Calu3 (cell line): Measurements from ENCODE around the gene WDR88. TPM values are rescaled to one million over a fixed set of nuclear protein-coding genes. Genes with fewer than 3 reads are reported as not detected.

Source experiments
- BruUV-seq: library from RNA; stranded (reverse); fragments of 400-500 nt; replicated peaks from 2 replicates; lab custom pipeline; 2021; lab: Mats Ljungman, UMichigan
- CTCF ChIA-PET: fragments of 300-600 bp; sonication (Branson Sonifier 250); formaldehyde crosslinking; loops from one replicate; lab custom pipeline; 2022; ENCODE audit warnings: antibody characterized with exemption; lab: Charles Lee
- DNase-seq: peaks from one replicate; pipeline ENCODE4 v3.0.0; 2022
- H3K27ac Mint-ChIP-seq: one replicate; pipeline ENCODE4 v1.8.0; 2022; ENCODE audit warnings: mixed read lengths; ENCODE audit not compliant: unreplicated experiment
- H3K27me3 Mint-ChIP-seq: one replicate; pipeline ENCODE4 v1.8.0; 2022; ENCODE audit warnings: mixed read lengths; ENCODE audit not compliant: unreplicated experiment
- H3K36me3 Mint-ChIP-seq: one replicate; pipeline ENCODE4 v1.8.0; 2022; ENCODE audit warnings: mild to moderate bottlenecking, moderate library complexity, mixed read lengths; ENCODE audit not compliant: insufficient read depth, unreplicated experiment
- H3K4me1 Mint-ChIP-seq: one replicate; pipeline ENCODE4 v1.8.0; 2022; ENCODE audit warnings: mild to moderate bottlenecking, low read depth, mixed read lengths; ENCODE audit not compliant: unreplicated experiment
- H3K4me3 Mint-ChIP-seq: one replicate; pipeline ENCODE4 v1.8.0; 2022; ENCODE audit warnings: mild to moderate bottlenecking, low read depth, moderate library complexity, mixed read lengths; ENCODE audit not compliant: unreplicated experiment
- H3K9me3 Mint-ChIP-seq: one replicate; pipeline ENCODE4 v1.8.0; 2022; ENCODE audit warnings: low read depth, mixed read lengths; ENCODE audit not compliant: unreplicated experiment
- intact Hi-C: fragments of 100-400 bp; cut with micrococcal nuclease; formaldehyde crosslinking; loops from one replicate; pipeline ENCODE4 v1.10.0; 2022; ENCODE audit not compliant: unreplicated experiment
- total RNA-seq: library from RNA; stranded (reverse); gene quantifications from 2 replicates; pipeline ENCODE4 v1.2.3, GENCODE V29; 2022
- TF ChIP-seq, protein P1 (sequence below): fragments of 200-600 bp; IDR thresholded peaks from one replicate; pipeline ENCODE4 v1.8.0; 2022; ENCODE audit warnings: antibody characterized with exemption; ENCODE audit not compliant: unreplicated experiment

WDR88 gene
- total RNA-seq, 1 experiment from 2014 or later = not detected

- no TSS peak for BruUV-seq
- no peaks in the 10 kb centered on the region for H3K36me3 Mint-ChIP-seq
- peaks cover 14% of the 10 kb centered on the region for H3K27me3 Mint-ChIP-seq
- intact Hi-C loops = no loop called here
- H3K4me1 Mint-ChIP-seq = no peaks in the 10 kb centered on the region
- TF ChIP-seq, protein P1, sequence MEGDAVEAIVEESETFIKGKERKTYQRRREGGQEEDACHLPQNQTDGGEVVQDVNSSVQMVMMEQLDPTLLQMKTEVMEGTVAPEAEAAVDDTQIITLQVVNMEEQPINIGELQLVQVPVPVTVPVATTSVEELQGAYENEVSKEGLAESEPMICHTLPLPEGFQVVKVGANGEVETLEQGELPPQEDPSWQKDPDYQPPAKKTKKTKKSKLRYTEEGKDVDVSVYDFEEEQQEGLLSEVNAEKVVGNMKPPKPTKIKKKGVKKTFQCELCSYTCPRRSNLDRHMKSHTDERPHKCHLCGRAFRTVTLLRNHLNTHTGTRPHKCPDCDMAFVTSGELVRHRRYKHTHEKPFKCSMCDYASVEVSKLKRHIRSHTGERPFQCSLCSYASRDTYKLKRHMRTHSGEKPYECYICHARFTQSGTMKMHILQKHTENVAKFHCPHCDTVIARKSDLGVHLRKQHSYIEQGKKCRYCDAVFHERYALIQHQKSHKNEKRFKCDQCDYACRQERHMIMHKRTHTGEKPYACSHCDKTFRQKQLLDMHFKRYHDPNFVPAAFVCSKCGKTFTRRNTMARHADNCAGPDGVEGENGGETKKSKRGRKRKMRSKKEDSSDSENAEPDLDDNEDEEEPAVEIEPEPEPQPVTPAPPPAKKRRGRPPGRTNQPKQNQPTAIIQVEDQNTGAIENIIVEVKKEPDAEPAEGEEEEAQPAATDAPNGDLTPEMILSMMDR = no peak
- H3K9me3 Mint-ChIP-seq = no peaks in the 10 kb centered on the region
- no peak overlapping the region for H3K27ac Mint-ChIP-seq
- CTCF ChIA-PET = no interaction called here
- H3K4me3 Mint-ChIP-seq = no peak overlapping the region
- no peak for DNase-seq
These were observed 24.4 kb downstream of the WDR88 start for GRCh38 chr19:33156334-33156733.

DNA sequence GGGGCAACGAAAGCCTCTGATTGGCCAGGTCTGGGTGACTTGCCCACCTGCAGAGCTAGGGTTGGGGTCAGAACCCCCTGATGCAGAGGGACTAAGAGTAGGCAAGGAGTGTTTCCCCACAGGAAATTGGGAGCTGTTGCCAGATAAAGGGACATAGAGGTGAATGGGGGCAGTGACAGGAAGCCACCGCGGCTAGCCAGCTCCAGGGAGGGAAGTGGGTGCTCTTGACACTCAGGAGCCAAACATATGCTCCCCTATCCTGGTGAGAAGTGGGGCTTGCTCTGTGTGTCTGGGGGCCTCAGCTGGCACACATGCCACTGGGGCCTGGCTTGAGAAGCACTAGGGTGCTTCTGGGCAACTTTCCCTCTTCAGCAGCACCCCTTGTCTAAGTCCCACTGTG lies 26.0 kb downstream of the WDR88 start:
- H3K9me3 Mint-ChIP-seq = no peaks in the 10 kb centered on the region
- no peak for DNase-seq
- TF ChIP-seq, protein P1 = no peak
- no peak overlapping the region for H3K27ac Mint-ChIP-seq
- H3K4me3 Mint-ChIP-seq = no peak overlapping the region
- no peaks in the 10 kb centered on the region for H3K4me1 Mint-ChIP-seq
- CTCF ChIA-PET = no interaction called here
- intact Hi-C loops = no loop called here
- no TSS peak for BruUV-seq
- no peaks in the 10 kb centered on the region for H3K36me3 Mint-ChIP-seq
- peaks cover 21% of the 10 kb centered on the region for H3K27me3 Mint-ChIP-seq

GRCh38 chr19:33158365-33158764 lies 26.5 kb downstream of the WDR88 start:
- intact Hi-C loops = no loop called here

DNA sequence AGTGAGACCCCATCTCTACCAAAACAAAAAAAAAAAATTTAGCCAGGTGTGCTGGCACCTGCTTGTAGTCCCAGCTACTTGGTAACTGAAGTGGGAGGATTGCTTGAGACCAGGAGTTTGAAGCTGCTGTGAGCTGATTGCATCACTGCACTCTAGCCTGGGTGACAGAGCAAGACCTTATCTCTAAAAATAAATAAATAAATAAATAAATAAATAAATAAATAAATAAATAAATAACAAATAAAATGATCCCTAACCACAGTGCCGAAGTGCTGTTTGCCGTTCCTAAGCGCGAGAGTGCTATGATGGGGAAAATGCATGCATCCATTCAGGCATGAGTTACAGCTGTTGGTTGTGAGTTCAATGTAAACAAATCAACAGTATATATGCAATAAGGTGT lies 27.2 kb downstream of the WDR88 start:
- Mint-ChIP-seq H3K27ac (no peak overlapping the region), H3K4me3 (no peak overlapping the region), H3K27me3 (peaks cover 20% of the 10 kb centered on the region), H3K36me3 (no peaks in the 10 kb centered on the region), H3K4me1 (no peaks in the 10 kb centered on the region), H3K9me3 (no peaks in the 10 kb centered on the region)
- no TSS peak for BruUV-seq
- TF ChIP-seq, protein P1 = no peak
- no peak for DNase-seq
- CTCF ChIA-PET = interaction anchor here (2.1 kb wide), 1 partner anchor 17 kb away, joined by 7 read pairs; no protein-coding TSS in a partner anchor
- intact Hi-C loops = no loop called here

More at GRCh38 chr19:33158365-33158764, 26.5 kb downstream of the WDR88 start:
- DNase-seq = no peak
- CTCF ChIA-PET = interaction anchor here (2.1 kb wide), 1 partner anchor 18 kb away, joined by 7 read pairs; no protein-coding TSS in a partner anchor
- H3K4me1 Mint-ChIP-seq = no peaks in the 10 kb centered on the region
- no TSS peak for BruUV-seq
- no peaks in the 10 kb centered on the region for H3K9me3 Mint-ChIP-seq
- H3K4me3 Mint-ChIP-seq = no peak overlapping the region
- H3K27me3 Mint-ChIP-seq = peaks cover 21% of the 10 kb centered on the region
- TF ChIP-seq, protein P1 = no peak
- H3K36me3 Mint-ChIP-seq = no peaks in the 10 kb centered on the region
- H3K27ac Mint-ChIP-seq = no peak overlapping the region
